ACHN (cell line): Measurements from ENCODE around the gene ATAD3B.
A peak's percentile ranks its signal among the peaks of the same experiment; 100 is the strongest.
"Not testable (repeated sequence)": the region's sequence is repeated elsewhere in the genome, so short reads cannot be mapped to it uniquely, and the experiment has no call there.

Experiments used
- DNase-seq: peaks from one replicate; pipeline ENCODE4 v3.0.0-alpha.2; 2015
- in situ Hi-C: cut with HindIII; loops from 2 replicates; pipeline ENCODE4 v1.10.0; 2017; ENCODE audit warnings: low sequenced_read_pairs, low pct_ligation_motif_present, low pct_unique_long_range_greater_than_20kb

ATAD3B gene

GRCh38 chr1:1468196-1468985 lies 3.2 kb upstream of the ATAD3B start:
- in situ Hi-C loops, DNase-seq: not testable (repeated sequence)

- peak; percentile 10 for DNase-seq
- in situ Hi-C loops: no loop called here
Measured at GRCh38 chr1:1470626-1471388, 758 bp upstream of the ATAD3B start.

- DNase-seq, in situ Hi-C loops: not testable (repeated sequence)
Measured at GRCh38 chr1:1472053-1472876, 700 bp downstream of the ATAD3B start.

- DNase-seq, in situ Hi-C loops: not testable (repeated sequence)
Measured at GRCh38 chr1:1476011-1476410, 4.4 kb downstream of the ATAD3B start.

- no peak for DNase-seq
- in situ Hi-C loops: no loop called here
Measured at GRCh38 chr1:1477206-1477605, 5.6 kb downstream of the ATAD3B start.

- DNase-seq: no peak
- in situ Hi-C loops: no loop called here
Measured at GRCh38 chr1:1479547-1480487, 8.3 kb downstream of the ATAD3B start.

- DNase-seq, in situ Hi-C loops: not testable (repeated sequence)
Measured at GRCh38 chr1:1480488-1480867, 8.9 kb downstream of the ATAD3B start.

GRCh38 chr1:1481811-1482210 lies 10.2 kb downstream of the ATAD3B start:
- DNase-seq, in situ Hi-C loops: not testable (repeated sequence)

GRCh38 chr1:1482856-1483255 lies 11.3 kb downstream of the ATAD3B start:
- no peak for DNase-seq
- in situ Hi-C loops: no loop called here

- in situ Hi-C loops: no loop called here
- no peak for DNase-seq
Measured at GRCh38 chr1:1483714-1484113, 12.1 kb downstream of the ATAD3B start.

- DNase-seq, in situ Hi-C loops: not testable (repeated sequence)
Measured at GRCh38 chr1:1484976-1485750, 13.6 kb downstream of the ATAD3B start.

- DNase-seq, in situ Hi-C loops: not testable (repeated sequence)
Measured at GRCh38 chr1:1485755-1486317, 14.3 kb downstream of the ATAD3B start.

- no peak for DNase-seq
- in situ Hi-C loops: no loop called here
Measured at GRCh38 chr1:1487701-1488100, 16.1 kb downstream of the ATAD3B start.

- in situ Hi-C loops: no loop called here
- no peak for DNase-seq
Measured at GRCh38 chr1:1489231-1489630, 17.7 kb downstream of the ATAD3B start.

- no peak for DNase-seq
- in situ Hi-C loops: no loop called here
Measured at GRCh38 chr1:1489861-1490260, 18.3 kb downstream of the ATAD3B start.

- DNase-seq: no peak
- in situ Hi-C loops: no loop called here
Measured at GRCh38 chr1:1490633-1491230, 19.2 kb downstream of the ATAD3B start.

- in situ Hi-C loops: no loop called here
- DNase-seq: no peak
Measured at GRCh38 chr1:1491601-1492000, 20.0 kb downstream of the ATAD3B start.
